ENCODE data around the gene DNAJC30.
"Not testable (repeated sequence)": the region's sequence is repeated elsewhere in the genome, so short reads cannot be mapped to it uniquely, and the experiment has no call there.

Gene DNAJC30

GRCh38 chr7:73680501-73680900, 2.8 kb downstream of the DNAJC30 start:
- DNase-seq, result no peak

GRCh38 chr7:73679709-73680108, 3.5 kb downstream of the DNAJC30 start:
- DNase-seq, result no peak

GRCh38 chr7:73678862-73679261, 4.4 kb downstream of the DNAJC30 start:
- DNase-seq, result no peak

GRCh38 chr7:73676062-73676461, 7.2 kb downstream of the DNAJC30 start:
- not testable (repeated sequence) for DNase-seq

- no peak for DNase-seq
Observed at GRCh38 chr7:73674468-73675124, 8.7 kb downstream of the DNAJC30 start.

- no peak for DNase-seq
Observed at GRCh38 chr7:73671857-73672445, 11.3 kb downstream of the DNAJC30 start.

GRCh38 chr7:73671322-73671661, 12.0 kb downstream of the DNAJC30 start:
- no peak for DNase-seq

- no peak for DNase-seq
Observed at GRCh38 chr7:73669858-73670385, 13.3 kb downstream of the DNAJC30 start.

GRCh38 chr7:73669288-73669701, 14.0 kb downstream of the DNAJC30 start:
- no peak for DNase-seq

- no peak for DNase-seq
Observed at GRCh38 chr7:73668886-73669230, 14.4 kb downstream of the DNAJC30 start.

GRCh38 chr7:73668103-73668885, 15.0 kb downstream of the DNAJC30 start:
- no peak for DNase-seq

GRCh38 chr7:73667344-73668102, 15.7 kb downstream of the DNAJC30 start, which contains the start of gene VPS37D:
VPS37D (plus strand) TSS chr7:73667831; CDS start chr7:73667959, 128 bp downstream.
- peak; percentile 93 for DNase-seq

GRCh38 chr7:73663033-73663432, 20.2 kb downstream of the DNAJC30 start:
- DNase-seq, result no peak

- not testable (repeated sequence) for DNase-seq
Observed at GRCh38 chr7:73660594-73660993, 22.7 kb downstream of the DNAJC30 start.

GRCh38 chr7:73659983-73660382, 23.3 kb downstream of the DNAJC30 start:
- no peak for DNase-seq

GRCh38 chr7:73655309-73655708, 27.9 kb downstream of the DNAJC30 start:
- not testable (repeated sequence) for DNase-seq

GRCh38 chr7:73652541-73652949, 30.7 kb downstream of the DNAJC30 start:
- DNase-seq, result no peak

GRCh38 chr7:73650524-73650923, 32.7 kb downstream of the DNAJC30 start:
- no peak for DNase-seq

- DNase-seq, result no peak
Observed at GRCh38 chr7:73649576-73649975, 33.7 kb downstream of the DNAJC30 start.

- DNase-seq, result no peak
Observed at GRCh38 chr7:73648593-73649332, 34.5 kb downstream of the DNAJC30 start.

GRCh38 chr7:73647725-73648592, 35.3 kb downstream of the DNAJC30 start:
- DNase-seq, result peak; percentile 11

All from activated CD4-positive, alpha-beta T cell treated with anti-CD3 and anti-CD28 coated beads, Interleukin-10, Interleukin-2, amounts not matched to agents 100 ng/mL and 50 ng/mL, durations not matched to agents 16 hours and 8 hours (primary cell).